Right forelimb (tissue), 1 donor: Measurements from ENCODE around the gene PROM1.

Experiments used
- DNase-seq: peaks from one replicate; pipeline ENCODE4 v3.0.0-alpha.2; 2018

The PROM1 gene

GRCh38 chr4:16110199-16110598 lies 26.4 kb upstream of the PROM1 start:
- no peak for DNase-seq

GRCh38 chr4:16109256-16109655 lies 25.4 kb upstream of the PROM1 start:
- no peak for DNase-seq

- DNase-seq = no peak
These were observed 23.1 kb upstream of the PROM1 start for GRCh38 chr4:16106956-16107355.

- no peak for DNase-seq
These were observed 20.7 kb upstream of the PROM1 start for GRCh38 chr4:16104520-16104919.

GRCh38 chr4:16102356-16102755 lies 18.5 kb upstream of the PROM1 start:
- DNase-seq = no peak

- DNase-seq = no peak
These were observed 17.0 kb upstream of the PROM1 start for GRCh38 chr4:16100833-16101232.

GRCh38 chr4:16092682-16093319 lies 9.0 kb upstream of the PROM1 start:
- DNase-seq = no peak

GRCh38 chr4:16090096-16090705 lies 6.4 kb upstream of the PROM1 start:
- DNase-seq = no peak

- no peak for DNase-seq
These were observed 5.3 kb upstream of the PROM1 start for GRCh38 chr4:16089156-16089555.

- DNase-seq = no peak
These were observed 4.8 kb upstream of the PROM1 start for GRCh38 chr4:16088601-16089000.

- DNase-seq = no peak
These were observed 2.0 kb upstream of the PROM1 start for GRCh38 chr4:16085822-16086221.

GRCh38 chr4:16082426-16083240 lies 1.2 kb downstream of the PROM1 start:
- DNase-seq = peak; percentile 83

GRCh38 chr4:16082041-16082425 lies 1.8 kb downstream of the PROM1 start:
- DNase-seq = no peak

GRCh38 chr4:16079046-16079445 lies 4.8 kb downstream of the PROM1 start:
- no peak for DNase-seq

- no peak for DNase-seq
These were observed 5.5 kb downstream of the PROM1 start for GRCh38 chr4:16078195-16078760.

- no peak for DNase-seq
These were observed 6.0 kb downstream of the PROM1 start for GRCh38 chr4:16077786-16078185.

- DNase-seq = no peak
These were observed 7.7 kb downstream of the PROM1 start for GRCh38 chr4:16075975-16076757.

GRCh38 chr4:16075061-16075460 lies 8.8 kb downstream of the PROM1 start:
- no peak for DNase-seq

- DNase-seq = no peak
These were observed 11.7 kb downstream of the PROM1 start for GRCh38 chr4:16072168-16072567.

- DNase-seq = no peak
These were observed 13.6 kb downstream of the PROM1 start for GRCh38 chr4:16070203-16070602.

GRCh38 chr4:16067515-16067914 lies 16.3 kb downstream of the PROM1 start:
- DNase-seq = no peak

- DNase-seq = no peak
These were observed 17.2 kb downstream of the PROM1 start for GRCh38 chr4:16066586-16067128.

GRCh38 chr4:16065066-16065465 lies 18.8 kb downstream of the PROM1 start:
- no peak for DNase-seq
